HepG2 (cell line): Measurements from ENCODE around the gene SRSF4. TPM values are rescaled to one million over a fixed set of nuclear protein-coding genes. Genes with fewer than 3 reads are reported as not detected.

ENCODE experiments used
- AFF4 ChIP-seq: sonication (generic); formaldehyde crosslinking; IDR thresholded peaks from 2 replicates; pipeline ENCODE4 v1.4.0; 2020; ENCODE audit warnings: missing genetic modification reagents
- ATF3 ChIP-seq: sonication (generic); formaldehyde crosslinking; IDR thresholded peaks from 2 replicates; pipeline ENCODE4 v1.4.0; 2020; ENCODE audit warnings: missing genetic modification reagents
- ATF7 ChIP-seq, 2 experiments: fragments of 450-650 bp in 1 of 2; sonication (generic) in 1 of 2; formaldehyde crosslinking in 1 of 2; IDR thresholded peaks; 2 replicates each; pipeline versions ENCODE4 v1.4.0 to v1.6.1; 2016 to 2020; ENCODE audit warnings: antibody characterized with exemption in 1 of 2, mild to moderate bottlenecking in 1 of 2, missing genetic modification reagents in 1 of 2
- DRAP1 ChIP-seq: IDR thresholded peaks from 2 replicates; pipeline ENCODE4 v1.6.1; 2016; ENCODE audit warnings: missing genetic modification reagents, missing compliant biosample characterization
- HDAC2 ChIP-seq: sonication (generic); formaldehyde crosslinking; IDR thresholded peaks from 2 replicates; pipeline ENCODE4 v1.4.0; 2020; ENCODE audit warnings: missing genetic modification reagents
- HMGXB4 ChIP-seq, 2 experiments: sonication (generic) in 1 of 2; formaldehyde crosslinking in 1 of 2; IDR thresholded peaks; 2 replicates each; pipeline versions ENCODE4 v1.4.0 to v1.6.1; 2018 to 2020; ENCODE audit warnings: missing genetic modification reagents in 2 of 2, borderline replicate concordance in 1 of 2, low read depth in 1 of 2, mild to moderate bottlenecking in 1 of 2, missing biosample characterization in 1 of 2
- IKZF5 ChIP-seq: IDR thresholded peaks from 2 replicates; pipeline ENCODE4 v1.6.1; 2018; ENCODE audit warnings: missing genetic modification reagents, mild to moderate bottlenecking, missing compliant biosample characterization
- KDM3A ChIP-seq: IDR thresholded peaks from 2 replicates; pipeline ENCODE4 v1.6.1; 2018; ENCODE audit warnings: low read depth, missing compliant biosample characterization
- KLF12 ChIP-seq: sonication (generic); formaldehyde crosslinking; IDR thresholded peaks from 2 replicates; pipeline ENCODE4 v1.4.0; 2020; ENCODE audit warnings: missing genetic modification reagents, borderline replicate concordance
- MIER3 ChIP-seq: IDR thresholded peaks from 2 replicates; pipeline ENCODE4 v1.6.1; 2016; ENCODE audit warnings: missing compliant biosample characterization, borderline replicate concordance
- NFE2L2 ChIP-seq: fragments of 150-350 bp; IDR thresholded peaks from 2 replicates; pipeline ENCODE4 v1.6.1; 2014; ENCODE audit warnings: low read length
- TGIF2 ChIP-seq: IDR thresholded peaks from 2 replicates; pipeline ENCODE4 v1.6.1; 2016; ENCODE audit warnings: control low read depth, missing compliant biosample characterization
- ZBTB33 ChIP-seq: sonication (generic); formaldehyde crosslinking; IDR thresholded peaks from 2 replicates; pipeline ENCODE4 v1.4.0; 2020; ENCODE audit warnings: missing genetic modification reagents
- ZNF432 ChIP-seq: sonication (generic); formaldehyde crosslinking; IDR thresholded peaks from 2 replicates; pipeline ENCODE4 v1.5.0; 2020; ENCODE audit warnings: missing genetic modification reagents, mild to moderate bottlenecking, borderline replicate concordance
- ZNF547 ChIP-seq: sonication (generic); formaldehyde crosslinking; IDR thresholded peaks from 2 replicates; pipeline ENCODE4 v1.5.1; 2020; ENCODE audit warnings: mild to moderate bottlenecking, missing genetic modification reagents
- ZNF691 ChIP-seq: sonication (generic); formaldehyde crosslinking; IDR thresholded peaks from 2 replicates; pipeline ENCODE4 v1.4.0; 2020; ENCODE audit warnings: missing genetic modification reagents, low read depth, mild to moderate bottlenecking, borderline replicate concordance
- ZNF768 ChIP-seq: sonication (generic); formaldehyde crosslinking; IDR thresholded peaks from 2 replicates; pipeline ENCODE4 v1.4.0; 2020; ENCODE audit warnings: missing genetic modification reagents
- polyA plus RNA-seq, 8 experiments: library from polyadenylated mRNA; depleted of rRNA in 3 of 8; stranded (reverse) in 7 of 8; unstranded in 1 of 8; fragments of >200 nt; fragmentation: Illumina TruSeq in 4 of 8; extraction: Trizol in 4 of 8; gene quantifications; 2 replicates each; pipeline versions ENCODE4 v1.2.1 to v1.2.3, GENCODE V29; 2011 to 2016; ENCODE audit warnings: low read depth in 4 of 8, missing spikeins in 1 of 8, mixed read lengths in 1 of 8; ENCODE audit not compliant: insufficient read depth in 1 of 8
- total RNA-seq, 5 experiments: library from RNA; depleted of rRNA; stranded (reverse); fragments of >200 nt; fragmentation: Illumina TruSeq; extraction: Trizol; gene quantifications; 2 replicates each; pipeline ENCODE4 v1.2.3, GENCODE V29; 2016; ENCODE audit warnings: low read depth in 1 of 5

Gene SRSF4
- total and polyA plus RNA-seq, 2 of the 13 experiments (the other 11 are each of a cell fraction or from before 2014, with no cell fraction given), result 37.7 to 50.9 TPM

GRCh38 chr1:29202584-29203340 lies 21.1 kb upstream of the SRSF4 start (continued):
- 0 out of 2 replicates have a peak, but pooled peaks have one; percentile 46 for TF ChIP-seq MIER3
- TF ChIP-seq ZNF547, result no peak
- peak; percentile 66; the same call in 1 of the 2 replicates for TF ChIP-seq IKZF5
- TF ChIP-seq HMGXB4 (CRISPR knock-in tag; IDR thresholded peaks at IDR 0.05; ENCODE audit: borderline replicate concordance in 1 of 2, low read depth in 1 of 2), result peak in 1 of 2 experiments; percentile 59; a peak in 1 of 4 replicates
- peak; percentile 36; the same call in 1 of the 2 replicates for TF ChIP-seq NFE2L2
- no peak for TF ChIP-seq KLF12
- peak; percentile 84 for TF ChIP-seq ZBTB33 (CRISPR knock-in tag)
- peak; percentile 76 for TF ChIP-seq ATF3 (CRISPR knock-in tag)
- TF ChIP-seq DRAP1, result no peak
- TF ChIP-seq ZNF691, result peak; percentile 66; the same call in 1 of the 2 replicates
- TF ChIP-seq HDAC2 (CRISPR knock-in tag), result peak; percentile 56; the same call in 1 of the 2 replicates
- 0 out of 2 replicates have a peak, but pooled peaks have one; percentile 21 for TF ChIP-seq TGIF2 (CRISPR knock-in tag)
- no peak for TF ChIP-seq ZNF432 (CRISPR knock-in tag)
- peak; percentile 84; the same call in 1 of the 2 replicates for TF ChIP-seq KDM3A (CRISPR knock-in tag)
- TF ChIP-seq ZNF768 (CRISPR knock-in tag), result 0 out of 2 replicates have a peak, but pooled peaks have one; percentile 34
- TF ChIP-seq AFF4 (CRISPR knock-in tag), result no peak
- TF ChIP-seq ATF7 (IDR thresholded peaks at IDR 0.05), result no peak
- TF ChIP-seq ATF7 (CRISPR knock-in tag; IDR thresholded peaks at IDR 0.05), result no peak
